Fibroblast of lung (primary cell): Measurements from ENCODE around the gene ADAMTS17. TPM values are rescaled to one million over a fixed set of nuclear protein-coding genes. Genes with fewer than 3 reads are reported as not detected.

Source experiments
- DNase-seq, 2 donors: peaks; one replicate each; pipeline versions ENCODE4 v3.0.0 to v3.0.0-alpha.2; 2010; ENCODE audit warnings: low read depth in 2 of 2
- H2AFZ ChIP-seq: 2 replicates; pipeline ENCODE4 v1.5.1; 2012; ENCODE audit warnings: low read length, control low read depth, inconsistent platforms
- H3K27ac ChIP-seq: 2 replicates; pipeline ENCODE4 v1.5.1; 2011; ENCODE audit warnings: low read length, control low read depth; ENCODE audit not compliant: insufficient read depth
- H3K27me3 ChIP-seq: 2 replicates; pipeline ENCODE4 v1.5.1; 2011; ENCODE audit warnings: mild to moderate bottlenecking, low read length; ENCODE audit not compliant: control insufficient read depth, insufficient read depth
- H3K36me3 ChIP-seq: 2 replicates; pipeline ENCODE4 v1.5.1; 2011; ENCODE audit warnings: low read length; ENCODE audit not compliant: control insufficient read depth, insufficient read depth
- H3K4me1 ChIP-seq: 2 replicates; pipeline ENCODE4 v1.5.1; 2011; ENCODE audit warnings: low read length; ENCODE audit not compliant: control insufficient read depth, insufficient read depth; ENCODE audit errors: extremely low read depth
- H3K4me2 ChIP-seq: 2 replicates; pipeline ENCODE4 v1.5.1; 2011; ENCODE audit warnings: low read length, control low read depth; ENCODE audit not compliant: insufficient read depth; ENCODE audit errors: extremely low read depth
- H3K4me3 ChIP-seq, 4 experiments: fragments of 200-600 bp in 1 of 4; sonication (generic) in 1 of 4; replicated peaks in 1 of 4; 2 replicates each; pipeline ENCODE4 v1.5.1; 2011 to 2016; ENCODE audit warnings: low read length in 4 of 4, low read depth in 3 of 4, mild to moderate bottlenecking in 3 of 4, control low read depth in 2 of 4, inconsistent platforms in 1 of 4, mixed read lengths in 1 of 4; ENCODE audit not compliant: insufficient read depth in 1 of 4; ENCODE audit errors: control extremely low read depth in 1 of 4
- H3K79me2 ChIP-seq: 2 replicates; pipeline ENCODE4 v1.5.1; 2012; ENCODE audit warnings: mild to moderate bottlenecking, low read length, inconsistent platforms; ENCODE audit not compliant: control insufficient read depth, insufficient read depth
- H3K9ac ChIP-seq: 2 replicates; pipeline ENCODE4 v1.5.1; 2011; ENCODE audit warnings: mild to moderate bottlenecking, low read length, control low read depth; ENCODE audit not compliant: insufficient read depth
- H3K9me3 ChIP-seq: 2 replicates; pipeline ENCODE4 v1.5.1; 2012; ENCODE audit warnings: low read depth, low read length; ENCODE audit not compliant: control insufficient read depth, insufficient read depth
- H4K20me1 ChIP-seq: 2 replicates; pipeline ENCODE4 v1.5.1; 2011; ENCODE audit warnings: low read length; ENCODE audit not compliant: control insufficient read depth, insufficient read depth; ENCODE audit errors: extremely low read depth
- CTCF ChIP-seq, 2 donors: IDR thresholded peaks in 1 of 2; conservative IDR thresholded peaks in 1 of 2; 1 replicate in 1 of 2; 2 replicates in 1 of 2; pipeline ENCODE4 v1.5.1; 2011 to 2012; ENCODE audit warnings: low read length in 2 of 2, control low read depth in 1 of 2, inconsistent platforms in 1 of 2, low read depth in 1 of 2, mild to moderate bottlenecking in 1 of 2
- EZH2 ChIP-seq: IDR thresholded peaks from 2 replicates; pipeline ENCODE4 v1.5.1; 2012; ENCODE audit warnings: low read length, control low read depth, mild to moderate bottlenecking; ENCODE audit errors: missing control alignments
- polyA plus RNA-seq, 2 donors: library from polyadenylated mRNA; depleted of rRNA in 1 of 2; stranded (reverse) in 1 of 2; unstranded in 1 of 2; fragments of >200 nt; gene quantifications; 2 replicates each; pipeline ENCODE4 v1.2.1, GENCODE V29; 2011 to 2012; ENCODE audit warnings: missing spikeins in 1 of 2
- total RNA-seq: library from RNA; depleted of rRNA; stranded (reverse); fragments of >200 nt; gene quantifications from 2 replicates; pipeline ENCODE4 v1.2.1, GENCODE V29; 2014

Gene ADAMTS17
- total and polyA plus RNA-seq, 2 donors (not counting 1 experiment from before 2014, with no cell fraction given): 0.09 to 0.17 TPM

DNA sequence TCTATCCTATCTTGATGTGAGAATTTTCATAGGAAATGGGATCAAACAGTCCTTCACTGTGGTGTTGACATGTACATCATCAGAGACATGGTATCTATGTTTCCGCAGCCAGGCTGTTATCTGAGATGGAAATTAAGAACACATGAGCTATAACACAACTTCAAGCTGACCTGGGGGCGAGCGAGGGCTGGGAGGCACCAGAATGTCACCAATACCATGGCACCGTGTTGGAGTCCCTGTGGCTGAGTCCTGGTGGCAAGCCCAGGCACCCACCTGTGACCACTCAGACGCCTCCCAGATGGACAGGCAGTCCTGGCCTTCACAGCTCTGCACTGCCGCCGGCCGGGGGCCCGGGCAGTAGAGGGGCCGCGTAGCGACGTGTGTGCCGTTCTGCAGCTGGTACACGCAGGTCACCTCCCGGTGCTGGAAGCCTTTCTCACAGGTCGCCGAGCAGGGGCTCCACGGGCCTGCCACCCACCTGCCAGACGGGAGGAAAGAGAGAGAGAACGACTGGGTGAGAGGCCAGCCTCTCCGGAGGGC, 344.6 kb downstream of the ADAMTS17 start:
- no peaks in the 10 kb centered on the region for H3K36me3 ChIP-seq
- no peak for DNase-seq
- TF ChIP-seq CTCF (conservative IDR thresholded peaks at IDR 0.05 in 1 of 2, IDR thresholded peaks at IDR 0.05 in 1 of 2; ENCODE audit: low read depth in 1 of 2, low read length in 2 of 2) (no peak), EZH2 (no peak)
- no peaks in the 10 kb centered on the region for H3K27me3 ChIP-seq
- H3K79me2 ChIP-seq: no peaks in the 10 kb centered on the region
- H2AFZ ChIP-seq: no peak overlapping the region
- H3K9ac ChIP-seq: no peak overlapping the region
- no peak overlapping the region for H3K4me3 ChIP-seq
- H3K4me1 ChIP-seq: no peaks in the 10 kb centered on the region
- H4K20me1 ChIP-seq: no peaks in the 10 kb centered on the region
- H3K27ac ChIP-seq: no peak overlapping the region
- no peaks in the 10 kb centered on the region for H3K9me3 ChIP-seq
- H3K4me2 ChIP-seq: no peak overlapping the region

GRCh38 chr15:99996660-99997059, 345.1 kb downstream of the ADAMTS17 start:
- Histone ChIP-seq H3K9me3 (no peaks in the 10 kb centered on the region), H3K27ac (no peak overlapping the region), H3K4me2 (no peak overlapping the region), H3K27me3 (no peaks in the 10 kb centered on the region), H4K20me1 (no peaks in the 10 kb centered on the region), H3K4me3 (no peak overlapping the region), H3K9ac (no peak overlapping the region), H2AFZ (no peak overlapping the region), H3K36me3 (no peaks in the 10 kb centered on the region), H3K79me2 (no peaks in the 10 kb centered on the region), H3K4me1 (no peaks in the 10 kb centered on the region)
- TF ChIP-seq CTCF (conservative IDR thresholded peaks at IDR 0.05 in 1 of 2, IDR thresholded peaks at IDR 0.05 in 1 of 2; ENCODE audit: low read depth in 1 of 2, low read length in 2 of 2) (no peak), EZH2 (no peak)
- DNase-seq: no peak

DNA sequence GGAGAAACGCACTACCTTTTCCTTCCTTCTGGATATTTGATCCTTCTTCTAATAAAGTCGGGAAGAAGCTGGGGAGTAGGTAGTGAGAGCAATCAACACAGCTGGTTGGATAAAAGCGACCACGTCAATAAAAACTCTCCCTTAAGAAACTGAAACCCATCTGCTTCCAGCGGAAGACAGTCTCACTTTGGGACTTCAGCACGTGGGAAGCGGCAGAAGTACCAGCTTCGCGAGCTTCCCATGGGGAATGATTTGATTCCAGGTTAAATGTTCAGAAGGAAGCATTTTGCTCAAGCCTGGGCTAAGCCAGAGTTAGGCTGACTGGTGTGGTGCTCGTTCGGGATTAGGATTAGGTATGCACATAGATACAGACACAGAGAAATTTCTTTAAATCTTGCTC, 346.2 kb downstream of the ADAMTS17 start:
- Histone ChIP-seq H3K27me3 (no peaks in the 10 kb centered on the region), H3K27ac (no peak overlapping the region), H3K9me3 (no peaks in the 10 kb centered on the region), H3K36me3 (no peaks in the 10 kb centered on the region), H3K79me2 (no peaks in the 10 kb centered on the region), H4K20me1 (no peaks in the 10 kb centered on the region), H3K4me1 (no peaks in the 10 kb centered on the region), H2AFZ (no peak overlapping the region), H3K4me2 (no peak overlapping the region), H3K9ac (no peak overlapping the region), H3K4me3 (no peak overlapping the region)
- TF ChIP-seq EZH2: no peak
- TF ChIP-seq CTCF (conservative IDR thresholded peaks at IDR 0.05 in 1 of 2, IDR thresholded peaks at IDR 0.05 in 1 of 2; ENCODE audit: low read depth in 1 of 2, low read length in 2 of 2): no peak
- no peak for DNase-seq
